ENCODE data around the gene ZNF239.

- TF ChIP-seq CTCF (IDR thresholded peaks at IDR 0.05) (no peak), POLR2A (IDR thresholded peaks at IDR 0.05) (no peak)
These were observed 2.2 kb upstream of the ZNF239 start for GRCh38 chr10:43576580-43576979.
